ENCODE measurements around the gene TMEM236. TPM values are rescaled to one million over a fixed set of nuclear protein-coding genes. Genes with fewer than 3 reads are reported as not detected.

TMEM236 gene
- total and polyA plus RNA-seq, 2 donors (not counting 3 experiments of a cell fraction or from before 2014, with no cell fraction given): 0.24 to 0.29 TPM

GRCh38 chr10:17733620-17734019 is 18.4 kb upstream of the TMEM236 start:
- Histone ChIP-seq H3K27ac (ENCODE audit: insufficient read depth, low read depth, low read length) (no peak overlapping the region), H4K20me1 (replicated peaks; ENCODE audit: control insufficient read depth, extremely low read depth, insufficient read depth, low read length) (no peaks in the 10 kb centered on the region), H3K9me3 (replicated peaks; ENCODE audit: control insufficient read depth, insufficient read depth, low read length) (no peaks in the 10 kb centered on the region), H3K4me3 (replicated peaks in 1 of 3; ENCODE audit: insufficient read depth in 1 of 3, low read depth in 1 of 3, low read length in 3 of 3) (no peak overlapping the region), H3K27me3 (ENCODE audit: control insufficient read depth in 2 of 2, insufficient read depth in 2 of 2, low read length in 2 of 2) (no peaks in the 10 kb centered on the region), H3K79me2 (ENCODE audit: control insufficient read depth, insufficient read depth, low read length) (no peaks in the 10 kb centered on the region), H3K4me1 (ENCODE audit: control insufficient read depth, extremely low read depth, insufficient read depth, low read length) (peaks cover 9% of the 10 kb centered on the region), H2AFZ (ENCODE audit: low read depth, low read length) (no peak overlapping the region), H3K9me1 (replicated peaks; ENCODE audit: control insufficient read depth, extremely low read depth, insufficient read depth, low read length) (no peaks in the 10 kb centered on the region), H3K36me3 (ENCODE audit: control insufficient read depth in 2 of 2, extremely low read depth in 1 of 2, insufficient read depth in 2 of 2, low read length in 2 of 2) (no peaks in the 10 kb centered on the region), H3K9ac (replicated peaks; ENCODE audit: extremely low read depth, insufficient read depth, low read length) (no peak overlapping the region), H3K4me2 (ENCODE audit: insufficient read depth, low read length) (no peak overlapping the region)
- FAIRE-seq (no peak), DNase-seq (ENCODE audit: low read depth, low spot score) (no peak)
- no TSS peak for BruUV-seq (replicated peaks)
- intact Hi-C loops (cut with micrococcal nuclease) (no loop called here), dilution Hi-C loops (cut with MboI; ENCODE audit: extremely low pct_ligation_motif_present, low sequenced_read_pairs) (no loop called here)
- POLR2A ChIA-PET: no interaction called here
- TF ChIP-seq JUN (IDR thresholded peaks at IDR 0.05; ENCODE audit: borderline replicate concordance, insufficient read depth, insufficient read length, low read depth): no peak
- CTCF ChIA-PET: no interaction called here

GRCh38 chr10:17734432-17735080 is 17.4 kb upstream of the TMEM236 start:
- Histone ChIP-seq H3K79me2 (ENCODE audit: control insufficient read depth, insufficient read depth, low read length) (no peaks in the 10 kb centered on the region), H3K4me1 (ENCODE audit: control insufficient read depth, extremely low read depth, insufficient read depth, low read length) (peaks cover 9% of the 10 kb centered on the region), H3K36me3 (ENCODE audit: control insufficient read depth in 2 of 2, extremely low read depth in 1 of 2, insufficient read depth in 2 of 2, low read length in 2 of 2) (no peaks in the 10 kb centered on the region), H3K9me3 (replicated peaks; ENCODE audit: control insufficient read depth, insufficient read depth, low read length) (no peaks in the 10 kb centered on the region), H3K27me3 (ENCODE audit: control insufficient read depth in 2 of 2, insufficient read depth in 2 of 2, low read length in 2 of 2) (no peaks in the 10 kb centered on the region), H3K4me2 (ENCODE audit: insufficient read depth, low read length) (no peak overlapping the region), H3K9ac (replicated peaks; ENCODE audit: extremely low read depth, insufficient read depth, low read length) (no peak overlapping the region), H3K27ac (ENCODE audit: insufficient read depth, low read depth, low read length) (no peak overlapping the region), H3K4me3 (replicated peaks in 1 of 3; ENCODE audit: insufficient read depth in 1 of 3, low read depth in 1 of 3, low read length in 3 of 3) (no peak overlapping the region), H4K20me1 (replicated peaks; ENCODE audit: control insufficient read depth, extremely low read depth, insufficient read depth, low read length) (no peaks in the 10 kb centered on the region), H3K9me1 (replicated peaks; ENCODE audit: control insufficient read depth, extremely low read depth, insufficient read depth, low read length) (no peaks in the 10 kb centered on the region), H2AFZ (ENCODE audit: low read depth, low read length) (no peak overlapping the region)
- TF ChIP-seq FOS (IDR thresholded peaks at IDR 0.05; ENCODE audit: borderline replicate concordance, insufficient read depth, low read length) (no peak), POLR2AphosphoS5 (IDR thresholded peaks at IDR 0.05; ENCODE audit: insufficient read depth, low read depth, low read length) (no peak), MYC (IDR thresholded peaks at IDR 0.05; ENCODE audit: low read depth, low read length) (no peak), JUN (IDR thresholded peaks at IDR 0.05; ENCODE audit: borderline replicate concordance, insufficient read depth, insufficient read length, low read depth) (no peak), CTCF (IDR thresholded peaks at IDR 0.05; ENCODE audit: extremely low read depth in 1 of 2, insufficient read depth in 1 of 2, low read depth in 1 of 2, low read length in 2 of 2) (no peak), GATA2 (IDR thresholded peaks at IDR 0.05; ENCODE audit: insufficient read depth, insufficient read length, low read depth, low read length) (no peak), MAX (IDR thresholded peaks at IDR 0.05; ENCODE audit: insufficient read depth, insufficient read length) (no peak), POLR2A (IDR thresholded peaks at IDR 0.05; ENCODE audit: low read depth, low read length) (no peak), EZH2 (IDR thresholded peaks at IDR 0.05; ENCODE audit: borderline replicate concordance, low read depth, low read length, severe bottlenecking) (no peak)
- dilution Hi-C loops (cut with MboI; ENCODE audit: extremely low pct_ligation_motif_present, low sequenced_read_pairs): no loop called here
- no TSS peak for BruUV-seq (replicated peaks)
- CTCF ChIA-PET: interaction anchor here (0.8 to 4.5 kb wide), 12 partner anchors 9 to 146 kb away, joined by 3 to 38 read pairs (median 3); partner anchors contain the start of gene STAM
- DNase-seq (ENCODE audit: low read depth, low spot score) (no peak), FAIRE-seq (no peak)
- intact Hi-C loops (cut with micrococcal nuclease): loop anchor here (1.0 kb wide), 1 partner anchor 90 kb away; the partner anchor contains the start of gene STAM
- POLR2A ChIA-PET: no interaction called here
